Fibroblast of villous mesenchyme (primary cell): Measurements from ENCODE around the gene RHBDD3. TPM values are rescaled to one million over a fixed set of nuclear protein-coding genes. Genes with fewer than 3 reads are reported as not detected.

ENCODE experiments used
- DNase-seq: peaks from one replicate; pipeline ENCODE4 v3.0.0-alpha.2; 2010; ENCODE audit warnings: low read depth
- H3K4me3 ChIP-seq: 2 replicates; pipeline ENCODE4 v1.5.1; 2011; ENCODE audit warnings: low read depth, mild to moderate bottlenecking, low read length
- total RNA-seq: library from RNA; depleted of rRNA; stranded (reverse); fragments of >200 nt; gene quantifications from 2 replicates; pipeline ENCODE4 v1.2.3, GENCODE V29; 2012
- TF ChIP-seq, protein P1 (sequence below): IDR thresholded peaks from 2 replicates; pipeline ENCODE4 v1.5.1; 2012; ENCODE audit warnings: low read depth, mild to moderate bottlenecking, low read length; ENCODE audit not compliant: insufficient read depth

Gene RHBDD3
- total RNA-seq, 1 donor = 22.9 TPM

- TF ChIP-seq, protein P1, sequence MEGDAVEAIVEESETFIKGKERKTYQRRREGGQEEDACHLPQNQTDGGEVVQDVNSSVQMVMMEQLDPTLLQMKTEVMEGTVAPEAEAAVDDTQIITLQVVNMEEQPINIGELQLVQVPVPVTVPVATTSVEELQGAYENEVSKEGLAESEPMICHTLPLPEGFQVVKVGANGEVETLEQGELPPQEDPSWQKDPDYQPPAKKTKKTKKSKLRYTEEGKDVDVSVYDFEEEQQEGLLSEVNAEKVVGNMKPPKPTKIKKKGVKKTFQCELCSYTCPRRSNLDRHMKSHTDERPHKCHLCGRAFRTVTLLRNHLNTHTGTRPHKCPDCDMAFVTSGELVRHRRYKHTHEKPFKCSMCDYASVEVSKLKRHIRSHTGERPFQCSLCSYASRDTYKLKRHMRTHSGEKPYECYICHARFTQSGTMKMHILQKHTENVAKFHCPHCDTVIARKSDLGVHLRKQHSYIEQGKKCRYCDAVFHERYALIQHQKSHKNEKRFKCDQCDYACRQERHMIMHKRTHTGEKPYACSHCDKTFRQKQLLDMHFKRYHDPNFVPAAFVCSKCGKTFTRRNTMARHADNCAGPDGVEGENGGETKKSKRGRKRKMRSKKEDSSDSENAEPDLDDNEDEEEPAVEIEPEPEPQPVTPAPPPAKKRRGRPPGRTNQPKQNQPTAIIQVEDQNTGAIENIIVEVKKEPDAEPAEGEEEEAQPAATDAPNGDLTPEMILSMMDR = no peak
- no peak overlapping the region for H3K4me3 ChIP-seq
- DNase-seq = no peak
Observed at GRCh38 chr22:29277927-29278326, 10.1 kb upstream of the RHBDD3 start.

- no peak overlapping the region for H3K4me3 ChIP-seq
- peak; percentile 4 for DNase-seq
- TF ChIP-seq, protein P1 = no peak
Observed at GRCh38 chr22:29275819-29276565, 8.2 kb upstream of the RHBDD3 start.

- peak; percentile 20 for DNase-seq
- H3K4me3 ChIP-seq = no peak overlapping the region
- TF ChIP-seq, protein P1 = no peak
Observed at GRCh38 chr22:29275167-29275566, 7.4 kb upstream of the RHBDD3 start.

DNA sequence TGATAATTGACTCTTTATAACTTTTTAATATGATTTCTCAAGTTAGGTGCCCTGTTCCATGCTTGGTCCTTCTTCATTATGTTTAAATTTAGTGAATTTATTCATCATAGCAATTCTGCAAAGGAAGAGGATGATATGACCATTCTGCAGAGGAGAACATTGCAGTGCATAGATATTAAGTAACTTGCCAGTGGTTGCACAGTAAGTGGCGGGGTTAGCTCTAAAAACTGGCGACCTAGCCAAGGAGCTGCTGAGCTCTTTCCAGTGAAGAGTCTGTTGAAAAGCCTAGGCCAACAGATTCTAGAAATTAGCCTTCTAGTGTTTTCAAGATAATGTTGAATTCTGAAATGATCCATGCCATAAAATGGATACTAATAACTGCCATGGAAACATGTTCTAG lies 4.8 kb upstream of the RHBDD3 start:
- DNase-seq = no peak
- H3K4me3 ChIP-seq = no peak overlapping the region
- TF ChIP-seq, protein P1 = no peak

DNA sequence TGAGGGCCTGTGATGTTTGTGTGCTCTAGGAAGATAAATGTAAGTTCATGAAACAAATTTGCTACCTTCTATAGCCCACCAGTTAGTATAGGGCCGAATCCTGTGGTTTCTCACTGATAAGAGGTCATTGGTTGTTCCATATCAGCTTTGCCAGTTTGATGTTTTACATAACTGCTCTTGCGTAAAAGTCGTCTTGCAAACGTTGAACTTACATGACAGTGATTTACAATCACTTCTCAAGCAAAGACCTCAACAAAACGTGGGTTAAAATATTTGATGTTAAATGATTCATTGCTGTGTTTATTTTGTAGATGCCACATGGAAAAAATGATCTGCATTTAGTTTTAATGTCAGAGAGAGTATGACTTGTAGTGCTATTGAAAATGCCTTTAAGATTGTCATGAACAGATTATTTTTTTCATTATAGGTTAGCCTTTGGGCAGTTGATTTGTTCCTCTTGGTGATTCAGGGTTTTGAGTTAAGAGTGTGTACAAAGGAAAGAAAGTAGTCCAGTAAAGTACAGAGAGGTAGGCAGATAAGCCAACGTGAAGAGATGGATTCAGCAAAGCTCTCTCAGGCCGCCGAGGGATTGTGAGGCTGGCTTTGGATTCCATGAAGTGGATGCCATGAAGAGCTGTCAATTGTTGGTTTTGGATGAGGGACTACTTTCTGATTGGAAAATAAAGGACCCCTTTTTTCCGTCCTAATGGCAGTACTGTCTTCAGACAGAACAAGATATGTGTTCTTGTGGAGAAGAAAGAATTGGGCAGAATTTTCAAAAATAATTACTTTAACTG lies 2.9 kb upstream of the RHBDD3 start:
- TF ChIP-seq, protein P1 = no peak
- peak; percentile 72 for DNase-seq
- H3K4me3 ChIP-seq = peak overlapping the region; percentile 69

DNA sequence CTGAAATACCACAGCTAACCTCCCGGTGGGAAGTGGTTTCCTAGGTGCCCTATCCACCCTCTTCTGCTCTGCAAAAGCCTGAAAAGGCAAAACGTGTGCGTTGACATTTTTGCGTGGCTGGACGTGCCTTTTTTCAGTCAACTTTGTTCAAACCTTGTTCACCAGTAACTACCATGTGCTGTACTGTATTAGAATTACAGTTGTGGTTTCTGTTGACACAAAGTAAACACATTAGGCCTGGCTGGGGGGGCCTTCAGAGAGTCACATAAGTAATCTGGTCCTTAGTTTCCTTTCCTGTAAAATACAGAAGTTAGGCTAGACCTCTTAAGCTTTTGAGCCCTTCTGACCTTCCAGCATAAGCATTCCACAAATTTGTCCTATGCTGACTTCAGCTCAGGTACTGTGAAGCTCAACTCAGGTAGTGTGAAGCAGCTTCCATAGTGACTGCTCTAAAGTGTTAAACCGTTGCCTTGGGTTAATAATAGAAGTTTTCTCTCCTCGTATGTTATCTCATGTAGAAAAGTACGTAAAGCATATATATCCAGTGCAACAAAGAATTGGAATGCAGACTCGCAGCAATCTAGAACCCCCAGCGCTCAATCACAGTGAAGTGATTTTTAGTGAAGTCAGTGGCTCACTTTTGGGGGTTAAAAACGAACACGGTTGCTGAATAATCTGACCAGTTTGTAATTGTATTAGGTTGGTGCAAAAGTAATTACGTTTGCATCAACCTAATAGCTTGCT lies 2.1 kb upstream of the RHBDD3 start:
- peak overlapping the region; percentile 69 for H3K4me3 ChIP-seq
- TF ChIP-seq, protein P1 = no peak
- peak; percentile 30 for DNase-seq
